ENCODE measurements around the gene CFAP46. TPM values are rescaled to one million over a fixed set of nuclear protein-coding genes. Genes with fewer than 3 reads are reported as not detected.

Gene CFAP46
- total and polyA plus RNA-seq, 9 of the 15 experiments (the other 6 are each of a cell fraction or from before 2014, with no cell fraction given) = not detected

DNA sequence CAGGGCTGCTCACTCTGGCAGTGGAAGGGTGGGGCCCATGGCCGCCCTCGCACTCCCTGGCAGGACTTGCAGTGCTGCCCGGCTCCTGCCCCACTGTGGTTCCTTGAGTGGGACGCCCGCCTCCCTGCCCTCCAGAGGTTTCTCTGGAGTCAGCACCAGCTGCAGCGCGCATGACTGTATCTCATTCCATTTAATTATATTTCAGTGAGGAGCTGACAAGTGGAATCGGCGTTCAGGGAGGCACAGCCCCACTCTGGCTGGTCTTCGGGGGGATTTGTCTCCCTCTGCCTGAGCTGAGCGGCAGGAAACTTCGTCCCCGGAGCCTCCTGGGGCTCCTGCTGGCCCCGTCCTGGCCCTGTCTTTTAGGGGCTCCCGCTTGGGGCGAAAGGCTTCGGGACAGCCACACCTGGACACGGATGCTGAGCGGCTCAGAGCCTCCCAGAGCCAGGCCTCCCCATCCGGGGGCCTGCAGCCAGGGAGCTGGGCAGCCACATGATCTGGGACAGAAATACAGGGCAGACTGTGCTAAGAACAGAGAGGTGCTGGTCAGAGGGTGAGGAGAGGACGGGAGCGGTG is 81.2 kb downstream of the CFAP46 start (continued):
- no peak for TF ChIP-seq HLTF (IDR thresholded peaks at IDR 0.05)
- TF ChIP-seq, protein P1, sequence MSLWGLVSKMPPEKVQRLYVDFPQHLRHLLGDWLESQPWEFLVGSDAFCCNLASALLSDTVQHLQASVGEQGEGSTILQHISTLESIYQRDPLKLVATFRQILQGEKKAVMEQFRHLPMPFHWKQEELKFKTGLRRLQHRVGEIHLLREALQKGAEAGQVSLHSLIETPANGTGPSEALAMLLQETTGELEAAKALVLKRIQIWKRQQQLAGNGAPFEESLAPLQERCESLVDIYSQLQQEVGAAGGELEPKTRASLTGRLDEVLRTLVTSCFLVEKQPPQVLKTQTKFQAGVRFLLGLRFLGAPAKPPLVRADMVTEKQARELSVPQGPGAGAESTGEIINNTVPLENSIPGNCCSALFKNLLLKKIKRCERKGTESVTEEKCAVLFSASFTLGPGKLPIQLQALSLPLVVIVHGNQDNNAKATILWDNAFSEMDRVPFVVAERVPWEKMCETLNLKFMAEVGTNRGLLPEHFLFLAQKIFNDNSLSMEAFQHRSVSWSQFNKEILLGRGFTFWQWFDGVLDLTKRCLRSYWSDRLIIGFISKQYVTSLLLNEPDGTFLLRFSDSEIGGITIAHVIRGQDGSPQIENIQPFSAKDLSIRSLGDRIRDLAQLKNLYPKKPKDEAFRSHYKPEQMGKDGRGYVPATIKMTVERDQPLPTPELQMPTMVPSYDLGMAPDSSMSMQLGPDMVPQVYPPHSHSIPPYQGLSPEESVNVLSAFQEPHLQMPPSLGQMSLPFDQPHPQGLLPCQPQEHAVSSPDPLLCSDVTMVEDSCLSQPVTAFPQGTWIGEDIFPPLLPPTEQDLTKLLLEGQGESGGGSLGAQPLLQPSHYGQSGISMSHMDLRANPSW (CRISPR knock-in tag; IDR thresholded peaks at IDR 0.05) = no peak

GRCh38 chr10:132860532-132860931 is 81.8 kb downstream of the CFAP46 start:
- Histone ChIP-seq H3K27me3 (ENCODE audit: control insufficient read depth in 2 of 2, insufficient read depth in 2 of 2, low read length in 2 of 2) (peaks cover 0 to 52% of the 10 kb centered on the region in 2 experiments; a peak in 2 of 5 replicates), H3K4me1 (replicated peaks in 1 of 2; ENCODE audit: control insufficient read depth in 2 of 2, insufficient read depth in 2 of 2, low read length in 2 of 2) (0 out of 5 replicates have a peak, but pooled peaks cover 0 to 4% of the 10 kb centered on the region in 2 experiments), H3K9me1 (ENCODE audit: control insufficient read depth, insufficient read depth, low read length) (no peaks in the 10 kb centered on the region), H3K27ac (ENCODE audit: extremely low read depth, low read depth, low read length) (no peak overlapping the region), H3K4me2 (ENCODE audit: insufficient read depth, low read length) (no peak overlapping the region), H3K9ac (ENCODE audit: insufficient read depth in 1 of 2, low read depth in 2 of 2, low read length in 2 of 2) (no peak overlapping the region), H3K9me3 (replicated peaks; ENCODE audit: control insufficient read depth, insufficient read depth, low read depth, low read length) (no peaks in the 10 kb centered on the region), H3K36me3 (ENCODE audit: control insufficient read depth, insufficient read depth, low read length) (no peaks in the 10 kb centered on the region), H4K20me1 (replicated peaks; ENCODE audit: control insufficient read depth, insufficient read depth, low read length) (no peaks in the 10 kb centered on the region; the same call in 1 of the 2 replicates), H2AFZ (ENCODE audit: low read depth, low read length) (no peak overlapping the region), H3K4me3 (no peak overlapping the region), H3K79me2 (ENCODE audit: control insufficient read depth, insufficient read depth, low read length) (no peaks in the 10 kb centered on the region)
- peak; percentile 59 for ATAC-seq
- no TSS peak for BruUV-seq (replicated peaks)
- in situ Hi-C loops (cut with MboI) = no loop called here
- ChIA-PET CTCF (ENCODE audit: low intra/inter-chr PET ratio) (no interaction called here), POLR2A (interaction anchor here (0.6 to 1.0 kb wide), 2 partner anchors 8 to 1049 kb away, joined by 3 read pairs; no protein-coding TSS in a partner anchor)
- peak in 3 of 4 experiments; percentile 13 to 17 (median 16) for DNase-seq (ENCODE audit: extremely low read depth in 1 of 4, low spot score in 3 of 4)
- 2% methylated on average over 6 of the region's 16 CpGs for WGBS (ENCODE audit: insufficient coverage, low coverage, missing lambda C conversion rate)
- intact Hi-C loops (cut with micrococcal nuclease) = no loop called here
- TF ChIP-seq AFF1 (IDR thresholded peaks at IDR 0.05; ENCODE audit: low read depth in 1 of 2, partially characterized antibody in 2 of 2) (no peak), RAD21 (CRISPR knock-in tag; conservative IDR thresholded peaks at IDR 0.05 in 1 of 2, IDR thresholded peaks at IDR 0.05 in 1 of 2) (peak in 1 of 2 experiments; percentile 18; a peak in 1 of 4 replicates), CTCF (IDR thresholded peaks at IDR 0.05 in 2 of 3, conservative IDR thresholded peaks at IDR 0.05 in 1 of 3; ENCODE audit: insufficient read depth in 2 of 3, low read depth in 1 of 3, low read length in 3 of 3) (peak in 2 of 3 experiments; percentile 28 to 30; a peak in 2 of 6 replicates)
- FAIRE-seq = no peak
